Neural progenitor cell (in vitro differentiated cells): ENCODE data around the gene MCRIP1.

Experiments used
- CTCF ChIP-seq: fragments of 200-600 bp; sonication (generic); IDR thresholded peaks from 2 replicates; pipeline ENCODE4 v1.5.1; 2017; ENCODE audit warnings: antibody characterized with exemption, mild to moderate bottlenecking
- EZH2 ChIP-seq: fragments of 200-600 bp; sonication (generic); IDR thresholded peaks from 2 replicates; pipeline ENCODE4 v1.6.1; 2017; ENCODE audit warnings: antibody characterized with exemption, mild to moderate bottlenecking, moderate library complexity
- EZH2phosphoT487 ChIP-seq: fragments of 200-600 bp; sonication (generic); IDR thresholded peaks from 2 replicates; pipeline ENCODE4 v1.6.1; 2017; ENCODE audit warnings: antibody characterized with exemption

- TF ChIP-seq CTCF (no peak), EZH2 (no peak), EZH2phosphoT487 (no peak)
Observed at GRCh38 chr17:81879121-81879520, 46.0 kb upstream of the MCRIP1 start.
